Tibial artery (tissue), 4 donors: ENCODE results near the gene CMTM8.

ENCODE experiments used
- DNase-seq, 2 donors: peaks; one replicate each; pipeline ENCODE4 v3.0.0-alpha.2; 2019
- H3K27ac ChIP-seq, 2 donors: fragments of 200-600 bp; sonication (generic) in 1 of 2; 1 replicate in 1 of 2; 2 replicates in 1 of 2; pipeline ENCODE4 v1.5.1; 2018 to 2019; ENCODE audit warnings: mild to moderate bottlenecking in 1 of 2
- H3K27me3 ChIP-seq, 2 donors: fragments of 200-600 bp; sonication (generic) in 1 of 2; one replicate each; pipeline versions ENCODE4 v1.5.1 to v1.6.0; 2016 to 2019
- H3K36me3 ChIP-seq, 3 donors: fragments of 200-600 bp; sonication (generic) in 2 of 3; one replicate each; pipeline ENCODE4 v1.5.1; 2016 to 2019; ENCODE audit warnings: mild to moderate bottlenecking in 2 of 3
- H3K4me1 ChIP-seq, 4 donors: fragments of 200-600 bp; sonication (generic) in 2 of 4; 1 replicate in 3 of 4; 2 replicates in 1 of 4; pipeline ENCODE4 v1.5.1; 2016 to 2019
- H3K4me3 ChIP-seq, 2 donors: fragments of 200-600 bp; sonication (generic) in 1 of 2; 1 replicate in 1 of 2; 2 replicates in 1 of 2; pipeline ENCODE4 v1.5.1; 2018 to 2019; ENCODE audit warnings: mild to moderate bottlenecking in 2 of 2
- H3K9me3 ChIP-seq, 3 donors: fragments of 200-600 bp; sonication (generic) in 1 of 3; one replicate each; pipeline ENCODE4 v1.5.1; 2016 to 2019
- CTCF ChIP-seq, 2 experiments: fragments of 200-600 bp in 1 of 2; fragments of 450-650 bp in 1 of 2; IDR thresholded peaks; one replicate each; pipeline ENCODE4 v1.5.1; 2017 to 2019; ENCODE audit warnings: antibody characterized with exemption in 2 of 2, mild to moderate bottlenecking in 1 of 2, moderate library complexity in 1 of 2
- intact Hi-C: fragments of 100-400 bp; cut with DNase I; formaldehyde crosslinking; loops from one replicate; pipeline ENCODE4 v1.15.0; 2023; ENCODE audit warnings: low total_unique reads

CMTM8 gene

GRCh38 chr3:32278714-32279113 lies 40.2 kb downstream of the CMTM8 start:
- Histone ChIP-seq H3K4me3 (no peak overlapping the region), H3K36me3 (no peaks in the 10 kb centered on the region), H3K27me3 (peaks cover 0 to 3% of the 10 kb centered on the region in 2 donors), H3K4me1 (peaks cover 0 to 9% (median 0%) of the 10 kb centered on the region in 4 donors), H3K27ac (no peak overlapping the region), H3K9me3 (no peaks in the 10 kb centered on the region)
- DNase-seq, result no peak
- intact Hi-C loops, result no loop called here
- no peak for TF ChIP-seq CTCF (IDR thresholded peaks at IDR 0.05)

GRCh38 chr3:32280262-32280910 lies 41.9 kb downstream of the CMTM8 start:
- intact Hi-C loops, result no loop called here

GRCh38 chr3:32281570-32282106 lies 43.2 kb downstream of the CMTM8 start:
- no peak overlapping the region for H3K27ac ChIP-seq

More at GRCh38 chr3:32280262-32280910, 41.9 kb downstream of the CMTM8 start:
- Histone ChIP-seq H3K9me3 (no peaks in the 10 kb centered on the region), H3K4me3 (no peak overlapping the region), H3K27me3 (peaks cover 0 to 3% of the 10 kb centered on the region in 2 donors), H3K36me3 (no peaks in the 10 kb centered on the region), H3K4me1 (peaks cover 0 to 9% (median 0%) of the 10 kb centered on the region in 4 donors), H3K27ac (no peak overlapping the region)
- no peak for TF ChIP-seq CTCF (IDR thresholded peaks at IDR 0.05)
- DNase-seq, result no peak

GRCh38 chr3:32282578-32283154 lies 44.2 kb downstream of the CMTM8 start:
- H3K4me3 ChIP-seq, result no peak overlapping the region
- no peaks in the 10 kb centered on the region for H3K9me3 ChIP-seq
- DNase-seq, result no peak
- peaks cover 0 to 3% of the 10 kb centered on the region in 2 donors for H3K27me3 ChIP-seq
- no peaks in the 10 kb centered on the region for H3K36me3 ChIP-seq
- H3K27ac ChIP-seq, result no peak overlapping the region
- intact Hi-C loops, result no loop called here
- H3K4me1 ChIP-seq, result no peaks in the 10 kb centered on the region
- no peak for TF ChIP-seq CTCF (IDR thresholded peaks at IDR 0.05)

More at GRCh38 chr3:32281570-32282106, 43.2 kb downstream of the CMTM8 start:
- intact Hi-C loops, result no loop called here
- no peak for TF ChIP-seq CTCF (IDR thresholded peaks at IDR 0.05)
- H3K9me3 ChIP-seq, result no peaks in the 10 kb centered on the region
- no peak overlapping the region for H3K4me3 ChIP-seq
- H3K36me3 ChIP-seq, result no peaks in the 10 kb centered on the region
- DNase-seq, result no peak
- peaks cover 0 to 6% (median 0%) of the 10 kb centered on the region in 4 donors for H3K4me1 ChIP-seq
- H3K27me3 ChIP-seq, result peaks cover 0 to 3% of the 10 kb centered on the region in 2 donors

- DNase-seq, result no peak
- H3K9me3 ChIP-seq, result no peaks in the 10 kb centered on the region
- peaks cover 0 to 3% of the 10 kb centered on the region in 2 donors for H3K27me3 ChIP-seq
- no peaks in the 10 kb centered on the region for H3K4me1 ChIP-seq
- H3K27ac ChIP-seq, result no peak overlapping the region
- intact Hi-C loops, result no loop called here
- H3K4me3 ChIP-seq, result no peak overlapping the region
- no peak for TF ChIP-seq CTCF (IDR thresholded peaks at IDR 0.05)
- no peaks in the 10 kb centered on the region for H3K36me3 ChIP-seq
Observed at GRCh38 chr3:32283304-32283703, 44.8 kb downstream of the CMTM8 start.
